Activated CD4-positive, alpha-beta T cell treated with anti-CD3 and anti-CD28 coated beads, Interleukin-2, amount 10 ng/mL, durations not matched to agents 7 days and 5 days (primary cell): Measurements from ENCODE around the gene MBD3L5. TPM values are rescaled to one million over a fixed set of nuclear protein-coding genes. Genes with fewer than 3 reads are reported as not detected.
A peak's percentile ranks its signal among the peaks of the same experiment; 100 is the strongest.
"Not testable (repeated sequence)": the region's sequence is repeated elsewhere in the genome, so short reads cannot be mapped to it uniquely, and the experiment has no call there.

ENCODE experiments used
- CTCF ChIA-PET: fragments of 350-600 bp; sonication (Branson Sonifier 250); formaldehyde crosslinking; loops from one replicate; lab custom pipeline; 2021; ENCODE audit warnings: antibody characterized with exemption; lab: Charles Lee
- POLR2A ChIA-PET: fragments of 350-600 bp; sonication (Branson Sonifier 250); formaldehyde crosslinking; loops from one replicate; lab custom pipeline; 2021; ENCODE audit warnings: antibody characterized with exemption; lab: Charles Lee
- DNase-seq: peaks from one replicate; pipeline ENCODE4 v3.0.0-alpha.2; 2020
- H3K27ac Mint-ChIP-seq: one replicate; pipeline ENCODE4 v1.8.0; 2021; ENCODE audit warnings: mild to moderate bottlenecking, moderate library complexity, mixed read lengths
- H3K27me3 Mint-ChIP-seq: one replicate; pipeline ENCODE4 v1.8.0; 2021; ENCODE audit warnings: mixed read lengths
- H3K36me3 Mint-ChIP-seq: one replicate; pipeline ENCODE4 v1.8.0; 2021; ENCODE audit warnings: low read depth, mixed read lengths
- H3K4me1 Mint-ChIP-seq: one replicate; pipeline ENCODE4 v1.8.0; 2021; ENCODE audit warnings: mixed read lengths
- H3K4me3 Mint-ChIP-seq: one replicate; pipeline ENCODE4 v1.8.0; 2021; ENCODE audit warnings: mild to moderate bottlenecking, moderate library complexity, mixed read lengths
- H3K9me3 Mint-ChIP-seq: one replicate; pipeline ENCODE4 v1.8.0; 2021; ENCODE audit warnings: mixed read lengths
- total RNA-seq, 2 experiments: library from RNA; stranded (reverse); gene quantifications; one replicate each; pipeline ENCODE4 v1.2.3, GENCODE V29; 2021

The MBD3L5 gene
- total RNA-seq, 2 experiments from 2014 or later, result not detected

DNA sequence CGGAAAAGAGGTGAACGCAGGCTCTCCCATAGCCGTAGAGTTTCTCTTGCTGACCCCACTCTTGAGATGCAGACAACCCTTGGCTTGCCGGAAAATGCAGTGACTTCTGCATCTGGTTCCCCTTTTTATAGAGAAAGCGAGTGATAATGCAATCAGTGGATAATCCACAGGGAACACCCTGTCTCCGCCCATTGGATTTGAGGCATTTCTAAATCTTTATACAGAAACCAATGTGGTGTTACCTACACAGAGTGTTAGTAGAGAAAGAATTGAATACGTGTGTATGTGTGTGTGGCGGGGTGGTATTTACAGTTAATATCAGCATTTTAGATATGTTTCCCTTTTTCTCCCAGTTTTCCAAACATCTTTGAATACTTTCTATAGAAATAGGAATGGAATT, 28.2 kb downstream of the MBD3L5 start, which contains the start of gene MBD3L3:
TSS of gene MBD3L3 (minus strand) at position 101 of the 400 bp plus-strand sequence. CDS start at position 30, 71 bp downstream.
- H3K27me3 Mint-ChIP-seq, H3K36me3 Mint-ChIP-seq, H3K4me1 Mint-ChIP-seq, POLR2A ChIA-PET, H3K27ac Mint-ChIP-seq, H3K4me3 Mint-ChIP-seq, H3K9me3 Mint-ChIP-seq, DNase-seq, CTCF ChIA-PET: not testable (repeated sequence)

DNA sequence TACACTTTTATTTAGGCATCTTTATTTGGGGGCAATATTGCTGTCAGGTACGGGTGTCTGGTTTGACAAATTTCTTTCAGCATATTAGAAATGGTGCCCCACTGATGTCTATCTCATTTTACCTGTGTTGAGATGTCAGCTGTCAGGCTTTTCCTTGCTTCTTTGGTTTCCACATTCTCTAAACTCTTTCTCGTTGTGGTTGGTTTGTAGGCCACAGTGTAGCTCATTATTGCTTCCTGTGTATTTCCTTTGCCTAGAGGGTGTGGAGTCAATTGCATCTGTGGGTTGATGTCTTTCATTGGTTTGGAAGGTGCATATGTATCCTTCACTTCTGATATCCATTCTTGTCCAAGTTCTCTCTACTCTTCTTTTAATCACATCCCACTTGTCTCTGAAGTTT, 29.6 kb downstream of the MBD3L5 start:
- H3K4me3 Mint-ChIP-seq, H3K9me3 Mint-ChIP-seq, H3K27me3 Mint-ChIP-seq, H3K4me1 Mint-ChIP-seq, H3K36me3 Mint-ChIP-seq, DNase-seq, POLR2A ChIA-PET, CTCF ChIA-PET, H3K27ac Mint-ChIP-seq: not testable (repeated sequence)

DNA sequence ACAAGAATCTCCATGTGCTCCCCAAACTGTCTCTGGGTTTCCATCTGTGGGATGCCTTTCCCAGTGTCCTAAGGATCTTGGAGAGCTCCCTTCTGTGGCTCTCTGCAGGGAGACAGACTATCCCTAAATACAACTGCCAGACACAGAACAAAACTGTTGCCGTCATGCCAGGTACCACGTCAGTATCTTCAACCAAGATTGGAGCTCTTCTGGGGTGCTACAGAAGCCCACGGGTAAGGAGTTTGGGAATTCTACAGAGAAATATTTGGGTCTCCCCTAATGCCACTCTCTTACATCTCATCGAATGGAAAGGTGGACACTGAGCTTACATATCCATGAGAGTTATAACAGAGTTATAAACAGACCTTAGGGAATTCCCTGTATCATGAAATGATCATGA, 33.0 kb downstream of the MBD3L5 start:
- ChIA-PET CTCF (interaction anchor here (1.1 kb wide), 1 partner anchor 201 kb away, joined by 3 read pairs; no protein-coding TSS in a partner anchor), POLR2A (interaction anchor here (0.5 kb wide), 1 partner anchor 334 kb away, joined by 5 read pairs; no protein-coding TSS in a partner anchor)
- Mint-ChIP-seq H3K9me3 (no peaks in the 10 kb centered on the region), H3K27ac (no peak overlapping the region), H3K4me3 (no peak overlapping the region), H3K36me3 (no peaks in the 10 kb centered on the region), H3K27me3 (no peaks in the 10 kb centered on the region), H3K4me1 (peaks cover 2% of the 10 kb centered on the region)
- DNase-seq, result peak; percentile 12

DNA sequence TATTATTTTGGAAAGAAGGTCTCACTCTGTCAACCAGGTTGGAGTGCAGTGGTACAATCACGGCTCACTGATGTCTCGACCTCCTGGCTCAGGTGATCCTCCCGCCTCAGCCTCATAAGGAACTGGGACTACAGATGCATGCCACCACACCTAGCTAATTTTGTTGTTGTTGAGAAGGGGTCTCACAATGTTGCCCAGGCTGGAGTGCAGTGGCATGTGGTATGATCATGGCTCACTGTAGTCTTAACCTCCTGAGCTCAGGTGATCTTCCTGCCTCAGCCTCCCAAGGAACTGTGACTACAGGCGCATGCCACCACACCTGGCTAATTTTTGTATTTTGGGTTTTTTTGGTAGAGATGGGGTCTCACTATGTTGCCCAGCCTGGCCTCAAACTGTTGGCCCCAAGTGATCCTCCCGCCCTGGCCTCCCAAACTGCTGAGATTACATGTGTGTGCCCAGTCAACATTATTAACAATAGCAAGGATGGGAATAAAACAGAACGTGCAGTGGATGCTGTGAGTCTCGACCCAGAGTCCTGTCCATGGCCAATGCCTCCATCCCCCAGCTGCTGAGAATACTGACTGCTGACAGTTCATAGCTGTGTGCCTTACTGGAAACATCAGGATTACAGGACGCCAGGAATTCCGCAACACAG, 33.5 kb downstream of the MBD3L5 start:
- H3K27me3 Mint-ChIP-seq, result no peaks in the 10 kb centered on the region
- ChIA-PET POLR2A (interaction anchor here (0.5 kb wide), 1 partner anchor 333 kb away, joined by 5 read pairs; no protein-coding TSS in a partner anchor), CTCF (interaction anchor here (1.1 kb wide), 1 partner anchor 202 kb away, joined by 3 read pairs; no protein-coding TSS in a partner anchor)
- peaks cover under 1% of the 10 kb centered on the region for H3K36me3 Mint-ChIP-seq
- peaks cover 4% of the 10 kb centered on the region for H3K4me1 Mint-ChIP-seq
- no peak overlapping the region for H3K4me3 Mint-ChIP-seq
- H3K27ac Mint-ChIP-seq, result no peak overlapping the region
- no peaks in the 10 kb centered on the region for H3K9me3 Mint-ChIP-seq
- DNase-seq, result peak; percentile 18

DNA sequence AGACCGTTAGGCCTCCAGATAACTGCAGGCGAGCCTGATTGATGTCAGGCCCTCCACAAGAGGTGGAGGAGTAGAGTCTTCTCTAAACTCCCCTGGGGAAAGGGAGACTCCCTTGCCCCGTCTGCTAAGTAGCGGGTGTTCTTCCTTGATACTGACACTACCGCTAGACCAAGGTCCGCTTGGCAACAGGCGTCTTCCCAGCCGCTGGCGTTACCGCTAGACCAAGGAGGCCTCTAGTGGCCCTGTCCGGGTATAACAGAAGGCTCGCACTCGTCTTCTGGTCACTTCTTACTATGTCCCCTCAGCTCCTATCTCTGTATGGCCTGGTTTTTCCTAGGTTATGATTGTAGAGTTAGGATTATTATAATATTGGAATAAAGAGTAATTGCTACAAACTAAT, 36.7 kb downstream of the MBD3L5 start:
- H3K27ac Mint-ChIP-seq, H3K9me3 Mint-ChIP-seq, H3K4me3 Mint-ChIP-seq, H3K27me3 Mint-ChIP-seq, POLR2A ChIA-PET, CTCF ChIA-PET: not testable (repeated sequence)
- Mint-ChIP-seq H3K36me3 (peaks cover 18% of the 10 kb centered on the region), H3K4me1 (peaks cover 17% of the 10 kb centered on the region)
- DNase-seq, result peak; percentile 14

- Mint-ChIP-seq H3K4me3 (no peak overlapping the region), H3K27ac (no peak overlapping the region), H3K36me3 (peaks cover 24% of the 10 kb centered on the region), H3K27me3 (no peaks in the 10 kb centered on the region), H3K9me3 (peaks cover 7% of the 10 kb centered on the region), H3K4me1 (peaks cover 22% of the 10 kb centered on the region)
- ChIA-PET POLR2A (no interaction called here), CTCF (no interaction called here)
- DNase-seq, result no peak
Observed at GRCh38 chr19:7067716-7068115, 37.3 kb downstream of the MBD3L5 start.

DNA sequence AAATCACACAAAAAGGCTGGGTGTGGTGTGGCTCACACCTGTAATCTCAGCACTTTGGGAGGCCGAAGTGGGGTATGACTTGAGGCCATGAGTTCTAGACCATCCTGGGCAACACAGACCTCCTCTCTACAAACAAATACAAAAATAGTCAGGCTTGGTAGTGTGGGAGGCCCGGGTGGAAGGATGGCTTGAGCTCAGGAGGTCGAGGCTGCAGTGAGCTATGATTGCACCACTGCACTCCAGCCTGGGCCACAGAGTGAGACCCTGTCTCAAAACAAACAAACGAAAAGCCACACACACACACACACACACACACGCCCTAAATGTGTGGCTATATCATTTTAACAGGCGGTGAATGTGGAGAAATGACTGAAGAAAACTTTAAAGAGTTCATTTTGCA, 38.2 kb downstream of the MBD3L5 start:
- no peaks in the 10 kb centered on the region for H3K27me3 Mint-ChIP-seq
- POLR2A ChIA-PET, result interaction anchor here (1.5 kb wide), 1 partner anchor 31 kb away, joined by 9 read pairs; no protein-coding TSS in a partner anchor
- H3K4me3 Mint-ChIP-seq, result peak overlapping the region; percentile 92
- peaks cover 9% of the 10 kb centered on the region for H3K9me3 Mint-ChIP-seq
- H3K36me3 Mint-ChIP-seq, result peaks cover 30% of the 10 kb centered on the region
- peaks cover 23% of the 10 kb centered on the region for H3K4me1 Mint-ChIP-seq
- CTCF ChIA-PET, result interaction anchor here (0.6 to 1.3 kb wide), 4 partner anchors 16 to 1107 kb away, joined by 3 read pairs; no protein-coding TSS in a partner anchor
- no peak for DNase-seq
- peak overlapping the region; percentile 96 for H3K27ac Mint-ChIP-seq

GRCh38 chr19:7069042-7069903, 38.9 kb downstream of the MBD3L5 start, which contains the start of gene ZNF557:
TSS of gene ZNF557 (plus strand) at chr19:7069703. CDS start at chr19:7075075, 5,372 bp downstream.
- POLR2A ChIA-PET, result interaction anchor here (0.6 to 1.5 kb wide), 2 partner anchors 30 to 129 kb away, joined by 5 to 9 read pairs; no protein-coding TSS in a partner anchor

DNA sequence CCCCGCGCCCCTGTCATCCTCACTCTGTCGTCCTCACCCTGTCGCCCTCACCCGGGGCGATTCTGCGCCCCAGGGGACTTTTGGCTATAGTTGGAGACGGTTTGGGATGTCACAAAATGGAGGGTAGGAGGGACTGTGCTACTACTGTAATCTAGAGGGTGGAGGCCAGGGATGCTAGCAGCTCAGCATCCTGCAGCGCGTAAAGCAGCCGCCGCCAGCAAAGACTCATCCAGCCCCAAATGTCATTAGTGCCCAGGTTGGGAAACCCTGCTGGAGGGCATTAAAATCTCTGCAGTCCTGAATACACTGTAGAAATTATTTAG, 39.5 kb downstream of the MBD3L5 start:
- DNase-seq, result no peak
- Mint-ChIP-seq H3K27ac (peak overlapping the region; percentile 96), H3K4me1 (peaks cover 26% of the 10 kb centered on the region), H3K9me3 (peaks cover 13% of the 10 kb centered on the region), H3K27me3 (no peaks in the 10 kb centered on the region), H3K4me3 (peak overlapping the region; percentile 92), H3K36me3 (peaks cover 42% of the 10 kb centered on the region)
- CTCF ChIA-PET, result interaction anchor here (0.5 to 1.9 kb wide), 6 partner anchors 14 to 799 kb away, joined by 3 to 5 read pairs (median 4); no protein-coding TSS in a partner anchor
- POLR2A ChIA-PET, result interaction anchor here (1.5 kb wide), 1 partner anchor 30 kb away, joined by 9 read pairs; no protein-coding TSS in a partner anchor

More at GRCh38 chr19:7069042-7069903, 38.9 kb downstream of the MBD3L5 start, which contains the start of gene ZNF557:
- peaks cover 11% of the 10 kb centered on the region for H3K9me3 Mint-ChIP-seq
- CTCF ChIA-PET, result interaction anchor here (0.5 to 1.9 kb wide), 8 partner anchors 15 to 1107 kb away, joined by 3 to 5 read pairs (median 3); no protein-coding TSS in a partner anchor
- peak within 1 kb of the TSS; percentile 92 for H3K4me3 Mint-ChIP-seq
- peak; percentile 99 for DNase-seq
- H3K36me3 Mint-ChIP-seq, result peaks cover 37% of the 10 kb centered on the region
- H3K4me1 Mint-ChIP-seq, result peaks cover 24% of the 10 kb centered on the region
- peak within 1 kb of the TSS; percentile 96 for H3K27ac Mint-ChIP-seq
- H3K27me3 Mint-ChIP-seq, result no peaks in the 10 kb centered on the region

- H3K27me3 Mint-ChIP-seq, result no peaks in the 10 kb centered on the region
- ChIA-PET POLR2A (no interaction called here), CTCF (interaction anchor here (1.1 kb wide), 1 partner anchor 8 kb away, joined by 4 read pairs; no protein-coding TSS in a partner anchor)
- peak overlapping the region; percentile 34 for H3K27ac Mint-ChIP-seq
- DNase-seq, result peak; percentile 0
- no peak overlapping the region for H3K4me3 Mint-ChIP-seq
- peaks cover 26% of the 10 kb centered on the region for H3K4me1 Mint-ChIP-seq
- peaks cover 68% of the 10 kb centered on the region for H3K36me3 Mint-ChIP-seq
- peaks cover 20% of the 10 kb centered on the region for H3K9me3 Mint-ChIP-seq
Observed at GRCh38 chr19:7072541-7072940, 42.2 kb downstream of the MBD3L5 start.

DNA sequence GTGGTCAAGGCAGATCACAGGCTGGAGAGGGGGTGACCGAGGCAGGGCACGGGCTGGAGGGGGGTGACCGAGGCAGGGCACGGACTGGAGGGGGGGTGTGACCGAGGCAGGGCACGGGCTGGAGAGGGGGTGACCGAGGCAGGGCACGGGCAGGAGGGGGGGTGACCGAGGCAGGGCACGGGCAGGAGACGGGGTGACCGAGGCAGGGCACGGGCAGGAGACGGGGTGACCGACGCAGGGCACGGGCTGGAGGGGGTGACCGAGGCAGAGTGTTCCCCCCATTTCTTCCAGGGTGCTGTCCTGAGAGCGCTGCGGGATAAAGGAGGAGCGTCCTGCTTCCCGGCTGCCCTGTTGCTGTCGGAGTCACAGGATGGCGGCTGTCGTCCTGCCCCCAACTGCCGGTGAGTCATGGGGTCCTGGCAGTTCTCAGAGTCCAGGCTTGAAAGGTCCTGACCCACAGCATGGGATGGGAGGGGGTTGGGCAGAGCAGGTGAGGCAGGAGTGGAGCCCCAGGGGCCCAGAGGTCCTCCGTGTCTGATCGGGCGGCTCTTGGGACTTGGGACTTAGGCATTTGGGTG, 44.4 kb downstream of the MBD3L5 start:
- peaks cover 37% of the 10 kb centered on the region for H3K9me3 Mint-ChIP-seq
- peak; percentile 2 for DNase-seq
- peaks cover 88% of the 10 kb centered on the region for H3K36me3 Mint-ChIP-seq
- ChIA-PET CTCF (no interaction called here), POLR2A (no interaction called here)
- H3K4me3 Mint-ChIP-seq, result no peak overlapping the region
- H3K27me3 Mint-ChIP-seq, result no peaks in the 10 kb centered on the region
- H3K27ac Mint-ChIP-seq, result no peak overlapping the region
- H3K4me1 Mint-ChIP-seq, result peaks cover 23% of the 10 kb centered on the region

DNA sequence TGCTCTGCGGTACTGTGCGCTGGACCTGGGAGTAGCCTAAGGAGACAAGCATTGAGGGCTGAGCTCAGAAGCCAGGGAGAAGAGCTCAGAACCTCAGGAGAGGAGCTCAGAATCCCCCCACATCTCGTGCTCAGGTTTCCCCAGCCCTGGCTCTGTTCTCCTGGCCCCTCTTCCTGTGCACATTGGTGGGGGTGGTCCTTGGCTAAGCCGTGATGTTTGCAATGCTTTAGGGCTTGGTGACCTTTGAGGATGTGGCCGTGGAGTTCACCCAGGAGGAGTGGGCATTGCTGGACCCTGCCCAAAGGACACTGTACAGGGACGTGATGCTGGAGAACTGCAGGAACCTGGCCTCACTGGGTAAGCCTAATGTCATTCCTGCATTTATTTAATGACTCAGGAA, 45.8 kb downstream of the MBD3L5 start:
- H3K4me1 Mint-ChIP-seq, result peaks cover 13% of the 10 kb centered on the region
- POLR2A ChIA-PET, result no interaction called here
- H3K4me3 Mint-ChIP-seq, result no peak overlapping the region
- peaks cover 91% of the 10 kb centered on the region for H3K36me3 Mint-ChIP-seq
- H3K27ac Mint-ChIP-seq, result no peak overlapping the region
- peaks cover 46% of the 10 kb centered on the region for H3K9me3 Mint-ChIP-seq
- CTCF ChIA-PET, result no interaction called here
- peak; percentile 3 for DNase-seq
- H3K27me3 Mint-ChIP-seq, result no peaks in the 10 kb centered on the region
